K562 (cell line): ENCODE measurements around the gene ST6GALNAC6. TPM values are rescaled to one million over a fixed set of nuclear protein-coding genes. Genes with fewer than 3 reads are reported as not detected.
A peak's percentile ranks its signal among the peaks of the same experiment; 100 is the strongest.

Experiments
- BACH1 ChIP-seq: fragments of 200-800 bp; sonication (Bioruptor generic); IDR thresholded peaks from 2 replicates; pipeline ENCODE4 v1.6.1; 2016; ENCODE audit warnings: missing genetic modification characterization, missing compliant biosample characterization
- CHD4 ChIP-seq: fragments of 200-600 bp; sonication (generic); IDR thresholded peaks from 3 replicates; pipeline ENCODE4 v1.6.1; 2012; ENCODE audit warnings: low read depth, mild to moderate bottlenecking, mixed read lengths, low read length, inconsistent platforms; ENCODE audit not compliant: insufficient read depth, insufficient replicate concordance, poor library complexity, severe bottlenecking
- EHMT2 ChIP-seq: fragments of 450-650 bp; IDR thresholded peaks from 2 replicates; pipeline ENCODE4 v1.6.1; 2018; ENCODE audit warnings: antibody characterized with exemption
- EP300 ChIP-seq: IDR thresholded peaks from 2 replicates; pipeline ENCODE4 v1.6.1; 2012; ENCODE audit warnings: low read length, improper control_type of control experiment
- FOXK2 ChIP-seq, 2 experiments: fragments of 450-650 bp; IDR thresholded peaks in 1 of 2; conservative IDR thresholded peaks in 1 of 2; 2 replicates each; pipeline ENCODE4 v1.6.1; 2016; ENCODE audit warnings: low read depth in 2 of 2, mild to moderate bottlenecking in 1 of 2
- FOXP1 ChIP-seq: sonication (generic); formaldehyde crosslinking; IDR thresholded peaks from 2 replicates; pipeline ENCODE4 v1.8.0; 2022; ENCODE audit warnings: mild to moderate bottlenecking, missing genetic modification reagents
- FOXP4 ChIP-seq: sonication (generic); formaldehyde crosslinking; IDR thresholded peaks from 2 replicates; pipeline ENCODE4 v1.8.0; 2022; ENCODE audit warnings: mild to moderate bottlenecking, missing genetic modification reagents, borderline replicate concordance
- HEY1 ChIP-seq: fragments of 250-450 bp; sonication (Bioruptor Pico); IDR thresholded peaks from 2 replicates; pipeline ENCODE4 v1.5.0; 2020; ENCODE audit warnings: mild to moderate bottlenecking, moderate library complexity, borderline replicate concordance
- KLF10 ChIP-seq: fragments of 250-450 bp; sonication (Bioruptor Pico); IDR thresholded peaks from 2 replicates; pipeline ENCODE4 v1.6.1; 2021; ENCODE audit warnings: matching md5 sums
- LCOR ChIP-seq: sonication (generic); formaldehyde crosslinking; IDR thresholded peaks from 2 replicates; pipeline ENCODE4 v1.8.0; 2022; ENCODE audit warnings: mild to moderate bottlenecking, missing genetic modification reagents
- MEF2A ChIP-seq: IDR thresholded peaks from 2 replicates; pipeline ENCODE4 v1.6.1; 2011; ENCODE audit warnings: low read depth, mild to moderate bottlenecking, low read length, moderate library complexity; ENCODE audit not compliant: control insufficient read depth
- NFE2 ChIP-seq: IDR thresholded peaks from 2 replicates; pipeline ENCODE4 v1.6.1; 2014; ENCODE audit warnings: antibody characterized with exemption, low read depth
- NR4A1 ChIP-seq, 2 experiments: fragments of 250-450 bp in 1 of 2; fragments of 450-650 bp in 1 of 2; sonication (Bioruptor Pico) in 1 of 2; IDR thresholded peaks; 2 replicates each; pipeline versions ENCODE4 v1.4.0 to v1.6.1; 2016 to 2020; ENCODE audit warnings: mild to moderate bottlenecking in 2 of 2, missing compliant biosample characterization in 1 of 2, missing genetic modification characterization in 1 of 2, moderate library complexity in 1 of 2
- OTX1 ChIP-seq: fragments of 450-650 bp; formaldehyde crosslinking; IDR thresholded peaks from 2 replicates; pipeline ENCODE4 v1.4.0; 2022; ENCODE audit warnings: mild to moderate bottlenecking
- PTTG1 ChIP-seq: fragments of 450-650 bp; IDR thresholded peaks from 2 replicates; pipeline ENCODE4 v1.6.1; 2016; ENCODE audit warnings: low read depth, mild to moderate bottlenecking, missing genetic modification characterization, missing compliant biosample characterization
- RBM17 ChIP-seq: fragments of 200-400 bp; formaldehyde crosslinking; IDR thresholded peaks from 2 replicates; pipeline ENCODE4 v1.6.1; 2017; ENCODE audit warnings: low read depth, mild to moderate bottlenecking, low read length, borderline replicate concordance
- TBL1XR1 ChIP-seq, 2 experiments: IDR thresholded peaks; 2 replicates each; pipeline ENCODE4 v1.6.1; 2012; ENCODE audit warnings: improper control_type of control experiment in 2 of 2, low read length in 2 of 2, mild to moderate bottlenecking in 1 of 2
- TFAM ChIP-seq: fragments of 250-450 bp; sonication (Bioruptor Pico); conservative IDR thresholded peaks from 2 replicates; pipeline ENCODE4 v1.5.0; 2021; ENCODE audit warnings: mild to moderate bottlenecking, moderate library complexity
- ZC3H4 ChIP-seq: sonication (generic); formaldehyde crosslinking; IDR thresholded peaks from 2 replicates; pipeline ENCODE4 v1.9.0; 2021; ENCODE audit warnings: missing genetic modification reagents, borderline replicate concordance
- ZNF212 ChIP-seq: fragments of 450-650 bp; formaldehyde crosslinking; IDR thresholded peaks from 2 replicates; pipeline ENCODE4 v1.4.0; 2020; ENCODE audit warnings: mild to moderate bottlenecking
- ZNF384 ChIP-seq: IDR thresholded peaks from 2 replicates; pipeline ENCODE4 v1.6.1; 2012; ENCODE audit warnings: low read depth, low read length, improper control_type of control experiment
- polyA plus RNA-seq, 8 experiments: library from polyadenylated mRNA; depleted of rRNA in 4 of 8; stranded (reverse) in 5 of 8; unstranded in 3 of 8; fragments of >200 nt; fragmentation: Nextera tagmentation in 2 of 8; fragmentation: Illumina TruSeq in 1 of 8; extraction: Ambion mirVana in 2 of 8; extraction: Trizol in 1 of 8; gene quantifications; 2 replicates each; pipeline versions ENCODE4 v1.2.1 to v1.2.3, GENCODE V29; 2011 to 2014; ENCODE audit warnings: inconsistent platforms in 1 of 8, missing spikeins in 1 of 8
- total RNA-seq, 7 experiments: library from RNA; depleted of rRNA in 6 of 7; stranded (reverse); fragments of >200 nt in 6 of 7; fragmentation: Illumina TruSeq in 2 of 7; extraction: Trizol in 2 of 7; gene quantifications; 2 replicates each; pipeline versions ENCODE4 v1.2.1 to v1.2.3, GENCODE V29; 2011 to 2021; ENCODE audit warnings: low replicate concordance in 1 of 7
- TF ChIP-seq, protein P1 (sequence below): fragments of 250-450 bp; sonication (Bioruptor Pico); IDR thresholded peaks from 2 replicates; pipeline ENCODE4 v1.5.0; 2021
- TF ChIP-seq, protein P2 (sequence below), 2 experiments: fragments of 450-650 bp in 1 of 2; sonication (generic) in 1 of 2; formaldehyde crosslinking in 1 of 2; IDR thresholded peaks in 1 of 2; conservative IDR thresholded peaks in 1 of 2; 2 replicates each; pipeline versions ENCODE4 v1.6.1 to v1.8.1; 2016 to 2023; ENCODE audit warnings: mild to moderate bottlenecking in 2 of 2, moderate library complexity in 2 of 2, inconsistent platforms in 1 of 2, missing genetic modification reagents in 1 of 2

ST6GALNAC6 gene
- total and polyA plus RNA-seq, 9 of the 15 experiments (the other 6 are each of a cell fraction or from before 2014, with no cell fraction given) = 0.13 to 23.0 (median 14.5) TPM

GRCh38 chr9:127862075-127863011, 37.1 kb downstream of the ST6GALNAC6 start (continued):
- no peak for TF ChIP-seq RBM17
- TF ChIP-seq ZC3H4 (CRISPR knock-in tag) = no peak; the same call in 1 of the 2 replicates
- TF ChIP-seq FOXK2 (conservative IDR thresholded peaks at IDR 0.05 in 1 of 2, IDR thresholded peaks at IDR 0.05 in 1 of 2; ENCODE audit: low read depth in 2 of 2) = peak; percentile 95 to 98
- peak; percentile 90 for TF ChIP-seq LCOR (CRISPR knock-in tag)
- no peak for TF ChIP-seq ZNF212
- TF ChIP-seq BACH1 = peak; percentile 39; the same call in 1 of the 2 replicates
- TF ChIP-seq ZNF384 = no peak
- no peak for TF ChIP-seq TFAM
- TF ChIP-seq PTTG1 (tag) = no peak
- peak; percentile 84 for TF ChIP-seq EP300
- TF ChIP-seq, protein P1, sequence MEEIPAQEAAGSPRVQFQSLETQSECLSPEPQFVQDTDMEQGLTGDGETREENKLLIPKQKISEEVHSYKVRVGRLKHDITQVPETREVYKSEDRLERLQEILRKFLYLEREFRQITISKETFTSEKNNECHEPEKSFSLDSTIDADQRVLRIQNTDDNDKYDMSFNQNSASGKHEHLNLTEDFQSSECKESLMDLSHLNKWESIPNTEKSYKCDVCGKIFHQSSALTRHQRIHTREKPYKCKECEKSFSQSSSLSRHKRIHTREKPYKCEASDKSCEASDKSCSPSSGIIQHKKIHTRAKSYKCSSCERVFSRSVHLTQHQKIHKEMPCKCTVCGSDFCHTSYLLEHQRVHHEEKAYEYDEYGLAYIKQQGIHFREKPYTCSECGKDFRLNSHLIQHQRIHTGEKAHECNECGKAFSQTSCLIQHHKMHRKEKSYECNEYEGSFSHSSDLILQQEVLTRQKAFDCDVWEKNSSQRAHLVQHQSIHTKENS (CRISPR knock-in tag) = no peak
- no peak for TF ChIP-seq KLF10 (CRISPR knock-in tag)
- TF ChIP-seq NFE2 = no peak
- TF ChIP-seq EHMT2 = no peak
- peak in 1 of 2 experiments; percentile 68; a peak in 2 of 4 replicates for TF ChIP-seq TBL1XR1 (IDR thresholded peaks at IDR 0.05; ENCODE audit: low read length in 2 of 2)
- TF ChIP-seq, protein P2, sequence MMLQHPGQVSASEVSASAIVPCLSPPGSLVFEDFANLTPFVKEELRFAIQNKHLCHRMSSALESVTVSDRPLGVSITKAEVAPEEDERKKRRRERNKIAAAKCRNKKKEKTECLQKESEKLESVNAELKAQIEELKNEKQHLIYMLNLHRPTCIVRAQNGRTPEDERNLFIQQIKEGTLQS (IDR thresholded peaks at IDR 0.05) = peak; percentile 9; the same call in 1 of the 2 replicates
- TF ChIP-seq, protein P2 (CRISPR knock-in tag; conservative IDR thresholded peaks at IDR 0.05) = no peak
- 0 out of 2 replicates have a peak, but pooled peaks have one; percentile 9 for TF ChIP-seq NR4A1 (CRISPR knock-in tag; IDR thresholded peaks at IDR 0.05)
- TF ChIP-seq NR4A1 (tag; IDR thresholded peaks at IDR 0.05) = peak; percentile 93
- TF ChIP-seq FOXP4 (CRISPR knock-in tag) = peak; percentile 72; the same call in 1 of the 2 replicates
- 0 out of 2 replicates have a peak, but pooled peaks have one; percentile 69 for TF ChIP-seq HEY1
- TF ChIP-seq FOXP1 (CRISPR knock-in tag) = peak; percentile 86
- TF ChIP-seq CHD4 = no peak
- TF ChIP-seq MEF2A = no peak
- no peak for TF ChIP-seq OTX1 (CRISPR knock-in tag)
